Adipocyte (in vitro differentiated cells): ENCODE measurements around the gene COL4A2.

Source experiments
- DNase-seq: peaks from one replicate; pipeline ENCODE4 v3.0.0-alpha.2; 2015; ENCODE audit warnings: low read depth
- H3K27me3 ChIP-seq: replicated peaks from 2 replicates; pipeline ENCODE4 v1.7.0; 2013; ENCODE audit warnings: mild to moderate bottlenecking, low read length, moderate library complexity; ENCODE audit not compliant: control insufficient read depth, insufficient read depth
- H3K36me3 ChIP-seq: 2 replicates; pipeline ENCODE4 v1.7.0; 2013; ENCODE audit warnings: low read length, mild to moderate bottlenecking, moderate library complexity; ENCODE audit not compliant: control insufficient read depth, insufficient read depth, severe bottlenecking
- H3K4me1 ChIP-seq: 2 replicates; pipeline ENCODE4 v1.7.0; 2013; ENCODE audit warnings: mild to moderate bottlenecking, low read length, moderate library complexity; ENCODE audit not compliant: control insufficient read depth, insufficient read depth
- H3K4me3 ChIP-seq: 2 replicates; pipeline ENCODE4 v1.7.0; 2013; ENCODE audit warnings: mild to moderate bottlenecking, low read length, moderate library complexity
- H3K9ac ChIP-seq: 2 replicates; pipeline ENCODE4 v1.7.0; 2013; ENCODE audit warnings: mild to moderate bottlenecking, low read length, moderate library complexity
- H3K9me3 ChIP-seq: 2 replicates; pipeline ENCODE4 v1.7.0; 2013; ENCODE audit warnings: mild to moderate bottlenecking, low read length, moderate library complexity; ENCODE audit not compliant: control insufficient read depth

The COL4A2 gene

GRCh38 chr13:110293649-110294048, 13.4 kb upstream of the COL4A2 start:
- no peaks in the 10 kb centered on the region for H3K27me3 ChIP-seq
- DNase-seq, result no peak
- H3K4me1 ChIP-seq, result peaks cover 46% of the 10 kb centered on the region
- peak overlapping the region; percentile 76 for H3K9ac ChIP-seq
- H3K4me3 ChIP-seq, result peak overlapping the region; percentile 46
- peaks cover 44% of the 10 kb centered on the region for H3K36me3 ChIP-seq
- H3K9me3 ChIP-seq, result no peaks in the 10 kb centered on the region

DNA sequence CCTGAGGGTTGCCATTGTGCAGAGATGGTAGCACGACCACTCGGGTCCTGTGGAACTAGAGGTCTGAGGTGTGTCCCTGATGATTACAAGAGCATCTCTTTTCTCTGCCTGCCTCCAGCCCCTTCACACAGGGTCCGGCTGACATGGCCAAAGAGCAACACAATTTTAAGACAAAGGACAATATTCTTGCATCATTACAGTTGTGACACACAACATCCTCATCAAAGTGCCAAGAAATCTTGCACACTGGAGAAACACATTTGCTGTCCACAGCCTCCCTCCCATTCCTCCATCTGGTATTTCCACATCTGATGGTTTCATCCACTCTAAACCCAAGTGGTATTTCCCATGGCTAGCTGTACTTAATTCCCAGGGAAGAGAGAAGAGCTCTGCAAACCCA, 12.9 kb upstream of the COL4A2 start:
- DNase-seq, result peak; percentile 57
- H3K9me3 ChIP-seq, result no peaks in the 10 kb centered on the region
- peaks cover 46% of the 10 kb centered on the region for H3K4me1 ChIP-seq
- H3K36me3 ChIP-seq, result peaks cover 46% of the 10 kb centered on the region
- no peaks in the 10 kb centered on the region for H3K27me3 ChIP-seq
- H3K9ac ChIP-seq, result peak overlapping the region; percentile 76
- H3K4me3 ChIP-seq, result peak overlapping the region; percentile 46

DNA sequence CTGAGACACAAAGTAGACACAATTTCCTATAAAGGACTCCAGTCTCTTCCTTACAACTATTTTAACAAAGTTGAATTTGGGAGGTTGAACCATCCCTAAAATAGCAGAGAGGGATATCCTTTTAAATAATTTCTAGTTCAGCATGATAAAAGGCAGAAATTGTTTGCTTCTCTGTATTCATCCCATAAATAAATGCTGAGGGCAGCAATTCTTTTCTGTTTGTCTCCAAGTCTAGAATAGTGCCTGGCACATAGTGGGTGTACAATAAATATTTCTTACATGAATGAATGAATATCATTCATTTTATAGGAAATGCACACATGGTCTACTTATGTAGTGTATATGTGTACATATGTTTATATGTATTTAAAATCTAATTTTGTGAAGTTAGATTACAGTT, 12.5 kb upstream of the COL4A2 start:
- peak overlapping the region; percentile 73 for H3K9ac ChIP-seq
- DNase-seq, result no peak
- peaks cover 51% of the 10 kb centered on the region for H3K4me1 ChIP-seq
- no peaks in the 10 kb centered on the region for H3K9me3 ChIP-seq
- H3K27me3 ChIP-seq, result no peaks in the 10 kb centered on the region
- H3K4me3 ChIP-seq, result peak overlapping the region; percentile 44
- peaks cover 46% of the 10 kb centered on the region for H3K36me3 ChIP-seq

GRCh38 chr13:110297011-110297410, 10.1 kb upstream of the COL4A2 start:
- H3K4me1 ChIP-seq, result peaks cover 74% of the 10 kb centered on the region
- no peak overlapping the region for H3K9ac ChIP-seq
- H3K4me3 ChIP-seq, result no peak overlapping the region
- DNase-seq, result no peak
- H3K9me3 ChIP-seq, result no peaks in the 10 kb centered on the region
- H3K27me3 ChIP-seq, result no peaks in the 10 kb centered on the region
- H3K36me3 ChIP-seq, result peaks cover 31% of the 10 kb centered on the region

- H3K4me1 ChIP-seq, result peaks cover 81% of the 10 kb centered on the region
- no peaks in the 10 kb centered on the region for H3K9me3 ChIP-seq
- H3K4me3 ChIP-seq, result no peak overlapping the region
- H3K27me3 ChIP-seq, result no peaks in the 10 kb centered on the region
- H3K36me3 ChIP-seq, result peaks cover 28% of the 10 kb centered on the region
- DNase-seq, result no peak
- no peak overlapping the region for H3K9ac ChIP-seq
Measured at GRCh38 chr13:110297766-110298504, 9.1 kb upstream of the COL4A2 start.

GRCh38 chr13:110298505-110299282, 8.4 kb upstream of the COL4A2 start:
- Histone ChIP-seq H3K36me3 (peaks cover 31% of the 10 kb centered on the region), H3K27me3 (no peaks in the 10 kb centered on the region), H3K9me3 (no peaks in the 10 kb centered on the region), H3K4me1 (peaks cover 81% of the 10 kb centered on the region), H3K4me3 (no peak overlapping the region), H3K9ac (peak overlapping the region; percentile 2)
- peak; percentile 65 for DNase-seq

DNA sequence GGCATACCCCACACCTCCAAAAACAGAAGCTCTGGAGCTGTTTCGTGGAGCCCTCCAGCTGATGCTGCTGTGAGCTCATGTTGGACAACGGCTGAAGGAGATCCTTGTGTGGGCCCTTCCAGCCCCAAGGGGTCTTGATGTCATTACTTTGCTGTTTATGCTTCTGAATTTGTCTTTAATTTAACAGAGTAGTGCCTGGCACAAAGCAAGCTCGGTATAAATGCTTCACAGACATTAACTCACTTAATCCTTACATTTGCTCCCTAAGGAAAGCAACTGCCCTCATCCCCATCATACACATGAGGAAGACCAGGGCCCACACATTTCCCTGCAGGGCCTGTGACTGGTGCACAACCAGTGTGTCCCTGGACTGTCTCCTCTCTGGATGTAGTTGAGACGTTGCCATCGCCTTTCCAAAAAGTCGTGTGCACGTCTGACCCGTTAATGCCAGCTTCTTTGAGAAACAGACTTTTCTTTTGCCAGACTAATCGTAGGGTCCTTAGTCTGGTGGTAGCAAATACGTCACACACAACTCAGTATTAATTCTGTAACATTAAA, 7.7 kb upstream of the COL4A2 start:
- H3K27me3 ChIP-seq, result no peaks in the 10 kb centered on the region
- DNase-seq, result no peak
- peak overlapping the region; percentile 2 for H3K9ac ChIP-seq
- H3K4me1 ChIP-seq, result peaks cover 82% of the 10 kb centered on the region
- no peaks in the 10 kb centered on the region for H3K9me3 ChIP-seq
- peaks cover 35% of the 10 kb centered on the region for H3K36me3 ChIP-seq
- no peak overlapping the region for H3K4me3 ChIP-seq

GRCh38 chr13:110300090-110300815, 6.8 kb upstream of the COL4A2 start:
- peak; percentile 62 for DNase-seq
- Histone ChIP-seq H3K9ac (peak overlapping the region; percentile 50), H3K9me3 (no peaks in the 10 kb centered on the region), H3K36me3 (peaks cover 35% of the 10 kb centered on the region), H3K4me1 (peaks cover 82% of the 10 kb centered on the region), H3K4me3 (peak overlapping the region; percentile 21), H3K27me3 (no peaks in the 10 kb centered on the region)

- Histone ChIP-seq H3K9me3 (no peaks in the 10 kb centered on the region), H3K9ac (peak overlapping the region; percentile 50), H3K27me3 (no peaks in the 10 kb centered on the region), H3K36me3 (peaks cover 35% of the 10 kb centered on the region), H3K4me1 (peaks cover 79% of the 10 kb centered on the region), H3K4me3 (peak overlapping the region; percentile 21)
- no peak for DNase-seq
Measured at GRCh38 chr13:110301083-110301482, 6.0 kb upstream of the COL4A2 start.

- peak; percentile 80 for DNase-seq
- Histone ChIP-seq H3K27me3 (no peaks in the 10 kb centered on the region), H3K4me3 (peak overlapping the region; percentile 21), H3K9ac (peak overlapping the region; percentile 50), H3K36me3 (peaks cover 29% of the 10 kb centered on the region), H3K9me3 (no peaks in the 10 kb centered on the region), H3K4me1 (peaks cover 71% of the 10 kb centered on the region)
Measured at GRCh38 chr13:110301606-110302553, 5.2 kb upstream of the COL4A2 start.
